Measurements from ENCODE around the gene FXYD2.

The FXYD2 gene

DNA sequence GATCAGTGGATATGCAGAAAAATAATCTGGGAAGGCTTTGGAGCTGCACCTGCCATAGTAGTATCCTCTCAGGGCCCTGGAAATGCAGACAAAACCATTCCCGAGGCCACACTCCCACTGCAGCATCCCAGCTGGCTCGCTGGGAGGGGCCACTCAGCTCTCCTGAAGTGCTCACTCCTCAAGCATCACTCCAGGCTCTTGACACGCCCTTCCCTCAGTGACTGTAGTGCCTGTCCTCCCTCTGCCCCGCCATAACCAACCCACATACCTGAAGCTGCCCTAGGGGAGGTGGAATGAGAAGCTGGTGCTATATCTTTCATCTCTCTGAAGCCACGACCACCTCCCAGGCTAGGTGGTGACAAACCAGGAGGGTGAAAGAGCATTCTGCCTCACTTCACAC, 32.3 kb downstream of the FXYD2 start:
- no peak overlapping the region for H3K27ac Mint-ChIP-seq (ENCODE audit: low read depth)
- peaks cover 82% of the 10 kb centered on the region for H3K27me3 Mint-ChIP-seq

GRCh38 chr11:117790279-117790678, 34.3 kb downstream of the FXYD2 start:
- no peaks in the 10 kb centered on the region for H3K4me1 Mint-ChIP-seq
- DNase-seq (ENCODE audit: low spot score in 2 of 2) (no peak), ATAC-seq (replicated peaks; ENCODE audit: extremely low read depth, poor library complexity, severe bottlenecking) (no peak)
- H3K9me3 Mint-ChIP-seq, result no peaks in the 10 kb centered on the region
- no peak overlapping the region for H3K4me3 Mint-ChIP-seq
- no peaks in the 10 kb centered on the region for H3K36me3 Mint-ChIP-seq (ENCODE audit: insufficient read depth)
- peaks cover 95% of the 10 kb centered on the region for H3K27me3 Mint-ChIP-seq
- no peak overlapping the region for H3K27ac Mint-ChIP-seq (ENCODE audit: low read depth)

More for the DNA sequence above, 32.3 kb downstream of the FXYD2 start:
- Mint-ChIP-seq H3K9me3 (no peaks in the 10 kb centered on the region), H3K4me3 (no peak overlapping the region), H3K36me3 (ENCODE audit: insufficient read depth) (no peaks in the 10 kb centered on the region), H3K4me1 (no peaks in the 10 kb centered on the region)
- no peak for ATAC-seq (replicated peaks; ENCODE audit: extremely low read depth, poor library complexity, severe bottlenecking)
- no peak for DNase-seq (ENCODE audit: low spot score in 2 of 2)

DNA sequence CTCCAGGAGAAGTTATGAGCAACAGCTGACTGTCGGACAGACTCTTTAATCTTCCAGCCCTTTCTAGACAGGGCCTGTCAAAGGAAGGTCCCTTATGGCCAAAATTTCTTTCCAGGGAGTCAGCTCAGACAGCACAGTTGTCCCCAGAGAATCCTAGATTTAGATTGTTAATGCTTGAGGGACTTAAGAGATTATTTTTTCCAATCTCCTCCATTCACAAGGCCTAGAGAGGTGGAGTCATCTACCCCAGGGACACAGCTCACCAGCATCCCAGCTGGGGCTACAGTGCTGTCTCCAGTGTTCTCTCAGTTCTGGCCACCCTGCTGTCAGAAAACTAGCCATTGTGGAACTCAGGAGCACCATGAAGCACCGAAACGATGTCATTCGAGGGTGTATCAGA, 35.3 kb downstream of the FXYD2 start:
- H3K9me3 Mint-ChIP-seq, result no peaks in the 10 kb centered on the region
- no peak overlapping the region for H3K4me3 Mint-ChIP-seq
- no peaks in the 10 kb centered on the region for H3K36me3 Mint-ChIP-seq (ENCODE audit: insufficient read depth)
- DNase-seq (ENCODE audit: low spot score in 2 of 2), result no peak
- H3K4me1 Mint-ChIP-seq, result no peaks in the 10 kb centered on the region
- ATAC-seq (replicated peaks; ENCODE audit: extremely low read depth, poor library complexity, severe bottlenecking), result no peak
- H3K27ac Mint-ChIP-seq (ENCODE audit: low read depth), result no peak overlapping the region
- peaks cover 95% of the 10 kb centered on the region for H3K27me3 Mint-ChIP-seq

DNA sequence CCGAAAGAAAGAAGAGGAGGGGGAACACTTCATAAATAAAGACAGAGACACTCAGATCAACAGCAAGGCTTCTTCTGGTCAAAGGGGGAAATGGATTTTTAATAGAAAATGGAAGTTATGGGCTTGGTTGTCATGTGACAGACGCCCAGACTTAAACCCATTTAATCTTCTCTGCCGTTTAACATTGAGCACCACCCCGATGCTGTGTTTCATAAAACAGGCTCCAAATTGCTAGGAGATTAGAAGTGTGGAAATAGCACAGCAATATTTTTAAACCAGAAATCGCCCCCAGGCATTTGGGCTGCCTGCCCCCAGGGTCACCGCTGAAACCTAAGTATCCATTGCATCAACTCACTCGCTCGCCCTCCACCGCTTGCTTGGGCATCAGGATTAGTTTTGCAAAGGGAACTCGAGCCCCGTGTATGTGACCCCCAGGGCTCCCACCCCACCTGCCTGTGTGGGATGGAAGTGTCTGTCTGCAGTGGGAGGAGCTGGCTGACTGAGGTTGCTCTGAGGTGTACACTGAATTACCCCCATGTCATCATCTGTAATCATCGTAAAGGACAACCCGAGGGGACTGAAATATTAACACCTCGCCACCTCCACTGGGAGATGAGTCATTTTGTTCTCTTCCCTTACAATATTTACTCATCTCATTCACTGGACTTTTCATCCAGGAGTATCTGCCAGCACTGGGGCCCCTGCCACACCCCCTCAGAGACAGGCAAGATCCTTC, 38.2 kb downstream of the FXYD2 start:
- H3K4me1 Mint-ChIP-seq, result no peaks in the 10 kb centered on the region
- no peak for ATAC-seq (replicated peaks; ENCODE audit: extremely low read depth, poor library complexity, severe bottlenecking)
- peaks cover 99% of the 10 kb centered on the region for H3K27me3 Mint-ChIP-seq
- no peaks in the 10 kb centered on the region for H3K36me3 Mint-ChIP-seq (ENCODE audit: insufficient read depth)
- H3K9me3 Mint-ChIP-seq, result no peaks in the 10 kb centered on the region
- H3K4me3 Mint-ChIP-seq, result no peak overlapping the region
- no peak overlapping the region for H3K27ac Mint-ChIP-seq (ENCODE audit: low read depth)
- DNase-seq (ENCODE audit: low spot score in 2 of 2), result no peak

GRCh38 chr11:117782101-117782500, 42.4 kb downstream of the FXYD2 start:
- Mint-ChIP-seq H3K36me3 (ENCODE audit: insufficient read depth) (no peaks in the 10 kb centered on the region), H3K4me3 (no peak overlapping the region), H3K9me3 (no peaks in the 10 kb centered on the region), H3K27ac (ENCODE audit: low read depth) (no peak overlapping the region), H3K4me1 (no peaks in the 10 kb centered on the region), H3K27me3 (peaks cover 99% of the 10 kb centered on the region)
- DNase-seq (ENCODE audit: low spot score in 2 of 2), result no peak
- ATAC-seq (replicated peaks; ENCODE audit: extremely low read depth, poor library complexity, severe bottlenecking), result no peak

DNA sequence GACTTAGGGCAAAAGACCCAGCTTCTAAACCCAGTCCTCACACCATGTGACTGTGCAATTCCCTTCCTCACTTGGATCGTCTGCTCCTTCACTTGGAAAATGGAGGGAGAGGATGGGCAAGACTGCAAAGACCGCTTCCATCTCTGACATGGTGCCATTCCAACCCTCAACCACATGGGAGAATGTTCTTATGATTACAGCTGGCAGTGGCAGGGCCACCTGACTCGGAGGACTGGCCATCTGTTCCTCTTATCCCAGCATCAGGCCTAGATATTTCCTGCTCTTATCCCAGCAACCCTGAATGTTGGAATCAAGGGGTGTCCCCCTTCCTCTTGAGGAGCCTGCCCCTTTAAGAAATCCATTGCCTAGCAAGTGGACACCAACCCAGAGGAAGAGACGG, 42.9 kb downstream of the FXYD2 start:
- H3K9me3 Mint-ChIP-seq, result no peaks in the 10 kb centered on the region
- DNase-seq (ENCODE audit: low spot score in 2 of 2), result no peak
- H3K4me1 Mint-ChIP-seq, result no peaks in the 10 kb centered on the region
- H3K27ac Mint-ChIP-seq (ENCODE audit: low read depth), result no peak overlapping the region
- peaks cover 99% of the 10 kb centered on the region for H3K27me3 Mint-ChIP-seq
- H3K36me3 Mint-ChIP-seq (ENCODE audit: insufficient read depth), result no peaks in the 10 kb centered on the region
- no peak overlapping the region for H3K4me3 Mint-ChIP-seq
- ATAC-seq (replicated peaks; ENCODE audit: extremely low read depth, poor library complexity, severe bottlenecking), result no peak

DNA sequence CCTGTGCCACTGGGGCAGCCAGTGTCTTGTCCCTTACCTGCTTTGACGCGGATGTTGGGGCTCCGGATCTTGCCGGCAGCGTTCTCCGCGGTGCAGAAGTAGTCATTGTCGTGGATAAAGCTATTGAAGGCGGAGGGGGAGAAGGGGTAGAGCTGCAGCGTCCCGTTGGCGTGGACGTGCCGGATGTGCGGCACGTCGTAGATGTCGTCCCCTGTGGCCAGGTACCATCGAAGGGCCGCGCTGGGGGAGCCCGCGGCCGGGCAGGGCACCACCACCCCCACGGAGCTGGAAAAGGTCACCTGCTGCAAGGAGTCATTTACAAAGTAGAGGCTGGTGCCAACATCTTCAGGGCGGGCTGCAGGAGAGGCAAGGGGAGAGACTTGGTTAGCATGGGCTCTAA, 44.1 kb downstream of the FXYD2 start:
- H3K9me3 Mint-ChIP-seq, result no peaks in the 10 kb centered on the region
- H3K4me1 Mint-ChIP-seq, result no peaks in the 10 kb centered on the region
- no peak overlapping the region for H3K27ac Mint-ChIP-seq (ENCODE audit: low read depth)
- H3K4me3 Mint-ChIP-seq, result no peak overlapping the region
- no peak for DNase-seq (ENCODE audit: low spot score in 2 of 2)
- H3K27me3 Mint-ChIP-seq, result peaks cover 99% of the 10 kb centered on the region
- no peaks in the 10 kb centered on the region for H3K36me3 Mint-ChIP-seq (ENCODE audit: insufficient read depth)
- no peak for ATAC-seq (replicated peaks; ENCODE audit: extremely low read depth, poor library complexity, severe bottlenecking)

DNA sequence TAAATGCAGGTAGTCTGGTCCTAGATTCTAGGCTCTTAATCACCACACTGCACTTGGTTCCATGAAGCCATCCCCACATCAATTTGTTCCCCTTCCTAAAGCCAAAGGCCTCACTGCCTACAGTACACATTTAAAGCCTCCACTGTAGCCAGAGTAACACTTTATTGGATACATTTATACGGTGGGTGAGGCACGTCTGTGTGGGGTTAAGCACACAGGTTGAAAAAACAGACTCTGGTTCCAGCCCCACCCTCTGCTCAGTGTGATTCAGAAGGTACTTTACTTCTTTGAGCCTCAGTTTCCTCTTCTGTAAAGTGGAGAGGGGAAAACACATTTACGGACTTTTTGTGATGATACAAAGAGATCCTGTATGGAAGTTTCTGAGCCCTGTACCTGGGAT, 50.0 kb downstream of the FXYD2 start:
- ATAC-seq (replicated peaks; ENCODE audit: extremely low read depth, poor library complexity, severe bottlenecking), result no peak
- DNase-seq (ENCODE audit: low spot score in 2 of 2), result no peak
- H3K36me3 Mint-ChIP-seq (ENCODE audit: insufficient read depth), result no peaks in the 10 kb centered on the region
- peaks cover 57% of the 10 kb centered on the region for H3K27me3 Mint-ChIP-seq
- H3K4me3 Mint-ChIP-seq, result no peak overlapping the region
- no peaks in the 10 kb centered on the region for H3K9me3 Mint-ChIP-seq
- no peaks in the 10 kb centered on the region for H3K4me1 Mint-ChIP-seq
- no peak overlapping the region for H3K27ac Mint-ChIP-seq (ENCODE audit: low read depth)

DNA sequence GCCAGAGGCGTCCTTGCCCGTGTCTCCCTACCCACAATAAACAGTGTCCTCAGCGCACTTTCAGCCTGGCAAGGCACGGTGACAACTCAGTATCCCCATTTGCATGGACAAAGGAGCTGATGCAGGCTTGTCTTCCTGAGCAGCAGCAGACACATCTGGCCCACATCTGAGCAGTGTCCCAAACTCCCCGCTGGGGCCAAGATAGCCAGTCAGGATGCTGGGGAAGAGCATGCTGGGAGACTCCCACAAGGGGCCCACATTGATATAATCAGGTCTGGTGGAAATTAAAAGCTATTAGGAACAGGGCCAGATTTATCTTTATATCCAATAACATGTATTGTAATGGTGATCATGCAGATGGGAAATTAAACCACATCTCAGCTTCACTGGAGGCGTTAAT, 52.2 kb downstream of the FXYD2 start:
- H3K4me3 Mint-ChIP-seq, result no peak overlapping the region
- no peak for ATAC-seq (replicated peaks; ENCODE audit: extremely low read depth, poor library complexity, severe bottlenecking)
- no peaks in the 10 kb centered on the region for H3K36me3 Mint-ChIP-seq (ENCODE audit: insufficient read depth)
- no peaks in the 10 kb centered on the region for H3K9me3 Mint-ChIP-seq
- no peak overlapping the region for H3K27ac Mint-ChIP-seq (ENCODE audit: low read depth)
- H3K27me3 Mint-ChIP-seq, result peaks cover 49% of the 10 kb centered on the region
- H3K4me1 Mint-ChIP-seq, result no peaks in the 10 kb centered on the region
- DNase-seq (ENCODE audit: low spot score in 2 of 2), result no peak

- DNase-seq (ENCODE audit: low spot score in 2 of 2) (no peak), ATAC-seq (replicated peaks; ENCODE audit: extremely low read depth, poor library complexity, severe bottlenecking) (no peak)
- H3K9me3 Mint-ChIP-seq, result no peaks in the 10 kb centered on the region
- peaks cover 49% of the 10 kb centered on the region for H3K27me3 Mint-ChIP-seq
- no peaks in the 10 kb centered on the region for H3K36me3 Mint-ChIP-seq (ENCODE audit: insufficient read depth)
- H3K27ac Mint-ChIP-seq (ENCODE audit: low read depth), result no peak overlapping the region
- H3K4me1 Mint-ChIP-seq, result no peaks in the 10 kb centered on the region
- H3K4me3 Mint-ChIP-seq, result no peak overlapping the region
Observed at GRCh38 chr11:117771841-117772240, 52.7 kb downstream of the FXYD2 start.

DNA sequence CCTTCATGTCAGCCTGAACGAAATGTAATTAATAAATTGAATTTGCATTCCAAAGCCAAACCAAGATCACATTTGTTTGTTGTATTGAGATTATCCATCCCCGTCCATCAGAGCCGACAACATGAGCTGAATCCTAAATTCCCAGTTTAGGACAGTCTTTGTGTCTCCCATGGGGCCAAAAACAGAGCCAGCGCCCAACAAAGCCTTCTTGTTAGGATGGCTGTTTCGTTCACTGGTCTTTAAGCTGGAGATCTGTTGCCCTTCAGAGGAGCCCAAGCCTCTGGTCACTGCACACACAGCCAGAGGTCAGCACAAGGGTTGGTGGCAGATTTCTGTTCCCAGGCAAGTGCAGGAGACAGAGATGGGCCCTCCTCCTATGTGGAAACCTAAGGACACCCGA, 53.3 kb downstream of the FXYD2 start:
- Mint-ChIP-seq H3K4me1 (no peaks in the 10 kb centered on the region), H3K4me3 (no peak overlapping the region), H3K9me3 (no peaks in the 10 kb centered on the region), H3K27me3 (peaks cover 49% of the 10 kb centered on the region), H3K36me3 (ENCODE audit: insufficient read depth) (no peaks in the 10 kb centered on the region), H3K27ac (ENCODE audit: low read depth) (no peak overlapping the region)
- ATAC-seq (replicated peaks; ENCODE audit: extremely low read depth, poor library complexity, severe bottlenecking) (no peak), DNase-seq (ENCODE audit: low spot score in 2 of 2) (no peak)

- DNase-seq (ENCODE audit: low spot score in 2 of 2) (no peak), ATAC-seq (replicated peaks; ENCODE audit: extremely low read depth, poor library complexity, severe bottlenecking) (no peak)
- Mint-ChIP-seq H3K4me1 (no peaks in the 10 kb centered on the region), H3K27ac (ENCODE audit: low read depth) (no peak overlapping the region), H3K36me3 (ENCODE audit: insufficient read depth) (no peaks in the 10 kb centered on the region), H3K9me3 (no peaks in the 10 kb centered on the region), H3K27me3 (peaks cover 49% of the 10 kb centered on the region), H3K4me3 (no peak overlapping the region)
Observed at GRCh38 chr11:117770061-117770460, 54.5 kb downstream of the FXYD2 start.
